ENCODE data around the gene MSH5.
"Not testable (repeated sequence)": the region's sequence is repeated elsewhere in the genome, so short reads cannot be mapped to it uniquely, and the experiment has no call there.

Gene MSH5

GRCh38 chr6:31778999-31779885 lies 39.4 kb downstream of the MSH5 start:
- DNase-seq (ENCODE audit: low read depth): no peak

GRCh38 chr6:31779908-31780307 lies 40.1 kb downstream of the MSH5 start:
- no peak for DNase-seq (ENCODE audit: low read depth)

GRCh38 chr6:31780507-31781243 lies 40.9 kb downstream of the MSH5 start:
- DNase-seq (ENCODE audit: low read depth): no peak

GRCh38 chr6:31781244-31782125 lies 41.7 kb downstream of the MSH5 start:
- DNase-seq (ENCODE audit: low read depth): no peak

GRCh38 chr6:31782126-31782855 lies 42.5 kb downstream of the MSH5 start:
- no peak for DNase-seq (ENCODE audit: low read depth)

- no peak for DNase-seq (ENCODE audit: low read depth)
Observed at GRCh38 chr6:31784098-31784925, 44.5 kb downstream of the MSH5 start.

GRCh38 chr6:31785475-31785874 lies 45.7 kb downstream of the MSH5 start:
- DNase-seq (ENCODE audit: low read depth): no peak

- no peak for DNase-seq (ENCODE audit: low read depth)
Observed at GRCh38 chr6:31791324-31792089, 51.7 kb downstream of the MSH5 start.

- no peak for DNase-seq (ENCODE audit: low read depth)
Observed at GRCh38 chr6:31792090-31792374, 52.2 kb downstream of the MSH5 start.

GRCh38 chr6:31792761-31793171 lies 53.0 kb downstream of the MSH5 start:
- DNase-seq (ENCODE audit: low read depth): no peak

- DNase-seq (ENCODE audit: low read depth): not testable (repeated sequence)
Observed at GRCh38 chr6:31793927-31794245, 54.1 kb downstream of the MSH5 start.

- no peak for DNase-seq (ENCODE audit: low read depth)
Observed at GRCh38 chr6:31794294-31794865, 54.6 kb downstream of the MSH5 start.

GRCh38 chr6:31794866-31795615 lies 55.2 kb downstream of the MSH5 start:
- no peak for DNase-seq (ENCODE audit: low read depth)

- peak; percentile 75 for DNase-seq (ENCODE audit: low read depth)
Observed at GRCh38 chr6:31795616-31796298, 56.0 kb downstream of the MSH5 start, which contains the start of gene VARS1. Gene VARS1 (minus strand): TSS chr6:31795752. CDS start chr6:31795217, 535 bp downstream.

GRCh38 chr6:31796993-31797385 lies 57.2 kb downstream of the MSH5 start:
- DNase-seq (ENCODE audit: low read depth): no peak

GRCh38 chr6:31797588-31797987 lies 57.8 kb downstream of the MSH5 start:
- DNase-seq (ENCODE audit: low read depth): no peak

GRCh38 chr6:31799781-31800180 lies 60.0 kb downstream of the MSH5 start:
- DNase-seq (ENCODE audit: low read depth): no peak
